Measurements from ENCODE around the gene OLIG2.

DNA sequence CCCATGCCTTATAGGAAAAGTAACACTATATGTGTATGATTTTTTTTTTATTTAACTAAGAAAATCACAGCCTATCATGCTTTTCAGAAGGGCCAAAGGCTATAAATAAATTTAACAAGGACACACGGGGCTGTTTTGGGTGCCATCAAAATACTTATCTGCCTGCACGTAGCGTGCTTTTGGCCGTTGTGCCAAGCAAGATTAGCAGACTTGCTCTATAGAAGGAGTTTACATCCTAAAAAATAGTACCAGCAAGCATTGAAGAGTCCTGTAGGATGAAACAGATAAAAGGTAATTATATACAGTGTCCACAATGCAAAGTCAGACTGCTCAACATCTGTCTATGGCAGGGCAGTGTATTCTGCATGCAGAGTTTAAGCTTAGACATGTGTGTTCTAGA is 47.9 kb downstream of the OLIG2 start:
- TF ChIP-seq BHLHE40 (IDR thresholded peaks at IDR 0.05; ENCODE audit: borderline replicate concordance) (no peak), SUZ12 (IDR thresholded peaks at IDR 0.05) (no peak), HDGF (IDR thresholded peaks at IDR 0.05; ENCODE audit: borderline replicate concordance) (no peak), SP1 (IDR thresholded peaks at IDR 0.05) (no peak), NFRKB (IDR thresholded peaks at IDR 0.05) (no peak), ARNT (IDR thresholded peaks at IDR 0.05) (no peak), CTBP1 (IDR thresholded peaks at IDR 0.05; ENCODE audit: borderline replicate concordance) (no peak), FOXM1 (IDR thresholded peaks at IDR 0.05; ENCODE audit: borderline replicate concordance) (no peak)
- TF ChIP-seq, protein P1, sequence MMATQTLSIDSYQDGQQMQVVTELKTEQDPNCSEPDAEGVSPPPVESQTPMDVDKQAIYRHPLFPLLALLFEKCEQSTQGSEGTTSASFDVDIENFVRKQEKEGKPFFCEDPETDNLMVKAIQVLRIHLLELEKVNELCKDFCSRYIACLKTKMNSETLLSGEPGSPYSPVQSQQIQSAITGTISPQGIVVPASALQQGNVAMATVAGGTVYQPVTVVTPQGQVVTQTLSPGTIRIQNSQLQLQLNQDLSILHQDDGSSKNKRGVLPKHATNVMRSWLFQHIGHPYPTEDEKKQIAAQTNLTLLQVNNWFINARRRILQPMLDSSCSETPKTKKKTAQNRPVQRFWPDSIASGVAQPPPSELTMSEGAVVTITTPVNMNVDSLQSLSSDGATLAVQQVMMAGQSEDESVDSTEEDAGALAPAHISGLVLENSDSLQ (IDR thresholded peaks at IDR 0.05): no peak

All from HEK293T (cell line).